Measurements from ENCODE around the gene COQ4. TPM values are rescaled to one million over a fixed set of nuclear protein-coding genes. Genes with fewer than 3 reads are reported as not detected.

The COQ4 gene
- total RNA-seq, 1 experiment from 2014 or later = 58.9 TPM

- H3K27me3 Mint-ChIP-seq (ENCODE audit: insufficient read depth, unreplicated experiment) = no peaks in the 10 kb centered on the region
- TF ChIP-seq, protein P1, sequence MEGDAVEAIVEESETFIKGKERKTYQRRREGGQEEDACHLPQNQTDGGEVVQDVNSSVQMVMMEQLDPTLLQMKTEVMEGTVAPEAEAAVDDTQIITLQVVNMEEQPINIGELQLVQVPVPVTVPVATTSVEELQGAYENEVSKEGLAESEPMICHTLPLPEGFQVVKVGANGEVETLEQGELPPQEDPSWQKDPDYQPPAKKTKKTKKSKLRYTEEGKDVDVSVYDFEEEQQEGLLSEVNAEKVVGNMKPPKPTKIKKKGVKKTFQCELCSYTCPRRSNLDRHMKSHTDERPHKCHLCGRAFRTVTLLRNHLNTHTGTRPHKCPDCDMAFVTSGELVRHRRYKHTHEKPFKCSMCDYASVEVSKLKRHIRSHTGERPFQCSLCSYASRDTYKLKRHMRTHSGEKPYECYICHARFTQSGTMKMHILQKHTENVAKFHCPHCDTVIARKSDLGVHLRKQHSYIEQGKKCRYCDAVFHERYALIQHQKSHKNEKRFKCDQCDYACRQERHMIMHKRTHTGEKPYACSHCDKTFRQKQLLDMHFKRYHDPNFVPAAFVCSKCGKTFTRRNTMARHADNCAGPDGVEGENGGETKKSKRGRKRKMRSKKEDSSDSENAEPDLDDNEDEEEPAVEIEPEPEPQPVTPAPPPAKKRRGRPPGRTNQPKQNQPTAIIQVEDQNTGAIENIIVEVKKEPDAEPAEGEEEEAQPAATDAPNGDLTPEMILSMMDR (IDR thresholded peaks at IDR 0.05; ENCODE audit: unreplicated experiment) = no peak
- intact Hi-C loops (cut with micrococcal nuclease) = loop anchor here (10.0 kb wide), 1 partner anchor 54 kb away; no protein-coding TSS in a partner anchor
- H3K27ac Mint-ChIP-seq (ENCODE audit: low read depth, unreplicated experiment) = no peak overlapping the region
- no peak overlapping the region for H3K4me3 Mint-ChIP-seq (ENCODE audit: unreplicated experiment)
- no peak for DNase-seq (ENCODE audit: unreplicated experiment)
- CTCF ChIA-PET = interaction anchor here (0.6 to 3.8 kb wide), 14 partner anchors 10 to 276 kb away, joined by 3 to 23 read pairs (median 6); partner anchors contain the start of gene URM1
- no TSS peak for BruUV-seq (replicated peaks)
- peaks cover 11% of the 10 kb centered on the region for H3K36me3 Mint-ChIP-seq (ENCODE audit: insufficient read depth, unreplicated experiment)
- POLR2A ChIA-PET = interaction anchor here (0.6 to 3.1 kb wide), 5 partner anchors 11 to 194 kb away, joined by 3 to 41 read pairs (median 4); partner anchors contain the start of gene URM1
- no peaks in the 10 kb centered on the region for H3K9me3 Mint-ChIP-seq (ENCODE audit: unreplicated experiment)
- peaks cover 6% of the 10 kb centered on the region for H3K4me1 Mint-ChIP-seq (ENCODE audit: insufficient read depth, unreplicated experiment)
Observed at GRCh38 chr9:128360826-128361225, 38.2 kb downstream of the COQ4 start.

GRCh38 chr9:128361296-128361985 is 38.8 kb downstream of the COQ4 start:
- DNase-seq (ENCODE audit: unreplicated experiment) = no peak
- H3K4me1 Mint-ChIP-seq (ENCODE audit: insufficient read depth, unreplicated experiment) = peaks cover 6% of the 10 kb centered on the region
- peaks cover 11% of the 10 kb centered on the region for H3K36me3 Mint-ChIP-seq (ENCODE audit: insufficient read depth, unreplicated experiment)
- CTCF ChIA-PET = interaction anchor here (0.6 to 3.8 kb wide), 26 partner anchors 10 to 277 kb away, joined by 3 to 23 read pairs (median 5); partner anchors contain the start of gene URM1
- H3K9me3 Mint-ChIP-seq (ENCODE audit: unreplicated experiment) = no peaks in the 10 kb centered on the region
- H3K27me3 Mint-ChIP-seq (ENCODE audit: insufficient read depth, unreplicated experiment) = no peaks in the 10 kb centered on the region
- POLR2A ChIA-PET = interaction anchor here (0.7 to 3.1 kb wide), 16 partner anchors 10 to 274 kb away, joined by 3 to 41 read pairs (median 3); partner anchors contain the start of genes GLE1, SLC27A4 and URM1
- TF ChIP-seq, protein P1 (IDR thresholded peaks at IDR 0.05; ENCODE audit: unreplicated experiment) = no peak
- H3K27ac Mint-ChIP-seq (ENCODE audit: low read depth, unreplicated experiment) = no peak overlapping the region
- no TSS peak for BruUV-seq (replicated peaks)
- intact Hi-C loops (cut with micrococcal nuclease) = loop anchor here (10.0 kb wide), 1 partner anchor 53 kb away; no protein-coding TSS in a partner anchor
- peak overlapping the region; percentile 82 for H3K4me3 Mint-ChIP-seq (ENCODE audit: unreplicated experiment)

GRCh38 chr9:128361986-128362646 is 39.5 kb downstream of the COQ4 start:
- Mint-ChIP-seq H3K27ac (ENCODE audit: low read depth, unreplicated experiment) (no peak overlapping the region), H3K36me3 (ENCODE audit: insufficient read depth, unreplicated experiment) (peaks cover 5% of the 10 kb centered on the region), H3K4me3 (ENCODE audit: unreplicated experiment) (peak overlapping the region; percentile 82), H3K9me3 (ENCODE audit: unreplicated experiment) (no peaks in the 10 kb centered on the region), H3K27me3 (ENCODE audit: insufficient read depth, unreplicated experiment) (no peaks in the 10 kb centered on the region), H3K4me1 (ENCODE audit: insufficient read depth, unreplicated experiment) (peaks cover 6% of the 10 kb centered on the region)
- CTCF ChIA-PET = interaction anchor here (0.6 to 3.8 kb wide), 32 partner anchors 9 to 332 kb away, joined by 3 to 23 read pairs (median 4); partner anchors contain the start of gene URM1
- BruUV-seq (replicated peaks) = no TSS peak
- POLR2A ChIA-PET = interaction anchor here (0.7 to 3.1 kb wide), 18 partner anchors 9 to 274 kb away, joined by 3 to 41 read pairs (median 3); partner anchors contain the start of genes GLE1, SLC27A4 and URM1
- intact Hi-C loops (cut with micrococcal nuclease) = loop anchor here (1.0 to 10.0 kb wide), 4 partner anchors 53 to 274 kb away; partner anchors contain the start of gene GLE1
- TF ChIP-seq, protein P1 (IDR thresholded peaks at IDR 0.05; ENCODE audit: unreplicated experiment) = peak; percentile 87
- DNase-seq (ENCODE audit: unreplicated experiment) = peak; percentile 86
